HepG2 (cell line): ENCODE results near the gene PSRC1. TPM values are rescaled to one million over a fixed set of nuclear protein-coding genes. Genes with fewer than 3 reads are reported as not detected.
A peak's percentile ranks its signal among the peaks of the same experiment; 100 is the strongest.

Source experiments
- BRD4 ChIP-seq: sonication (generic); formaldehyde crosslinking; IDR thresholded peaks from 2 replicates; pipeline ENCODE4 v1.4.0; 2020; ENCODE audit warnings: missing genetic modification reagents
- ESRRA ChIP-seq: sonication (generic); formaldehyde crosslinking; IDR thresholded peaks from 2 replicates; pipeline ENCODE4 v1.5.1; 2020; ENCODE audit warnings: mild to moderate bottlenecking, low read depth, missing genetic modification reagents
- HDAC2 ChIP-seq: sonication (generic); formaldehyde crosslinking; IDR thresholded peaks from 2 replicates; pipeline ENCODE4 v1.4.0; 2020; ENCODE audit warnings: missing genetic modification reagents
- MBNL3 ChIP-seq: fragments of 250-450 bp; sonication (Bioruptor Pico); conservative IDR thresholded peaks from 2 replicates; pipeline ENCODE4 v1.8.0; 2022; ENCODE audit warnings: mild to moderate bottlenecking, inconsistent platforms
- MTF2 ChIP-seq: sonication (generic); formaldehyde crosslinking; IDR thresholded peaks from 2 replicates; pipeline ENCODE4 v1.5.0; 2020; ENCODE audit warnings: missing genetic modification reagents, borderline replicate concordance
- NFIC ChIP-seq: IDR thresholded peaks from 2 replicates; pipeline ENCODE4 v1.6.1; 2012; ENCODE audit warnings: mild to moderate bottlenecking, low read length, inconsistent platforms
- PCBP2 ChIP-seq: fragments of 200-400 bp; formaldehyde crosslinking; optimal IDR thresholded peaks from 2 replicates; pipeline ENCODE3; 2018; ENCODE audit warnings: low read length, low read depth; ENCODE audit not compliant: poor library complexity, severe bottlenecking
- RXRB ChIP-seq: IDR thresholded peaks from 2 replicates; pipeline ENCODE4 v1.6.1; 2016; ENCODE audit warnings: borderline replicate concordance, missing genetic modification reagents, missing compliant biosample characterization
- SRSF1 ChIP-seq: fragments of 200-400 bp; formaldehyde crosslinking; optimal IDR thresholded peaks from 2 replicates; pipeline ENCODE3; 2017; ENCODE audit warnings: mild to moderate bottlenecking, low read depth, low read length, moderate library complexity
- ZMYM2 ChIP-seq: sonication (generic); formaldehyde crosslinking; IDR thresholded peaks from 2 replicates; pipeline ENCODE4 v1.8.0; 2022; ENCODE audit warnings: mild to moderate bottlenecking, missing genetic modification reagents
- ZNF235 ChIP-seq: sonication (generic); formaldehyde crosslinking; IDR thresholded peaks from 2 replicates; pipeline ENCODE4 v1.8.1; 2023; ENCODE audit warnings: mild to moderate bottlenecking, missing genetic modification reagents, borderline replicate concordance
- ZNF317 ChIP-seq: sonication (generic); formaldehyde crosslinking; IDR thresholded peaks from 2 replicates; pipeline ENCODE4 v1.5.0; 2020; ENCODE audit warnings: mild to moderate bottlenecking, missing genetic modification reagents
- ZNF766 ChIP-seq: sonication (generic); formaldehyde crosslinking; IDR thresholded peaks from 2 replicates; pipeline ENCODE4 v1.5.0; 2020; ENCODE audit warnings: missing genetic modification reagents, borderline replicate concordance
- ZNF780A ChIP-seq: sonication (generic); formaldehyde crosslinking; IDR thresholded peaks from 2 replicates; pipeline ENCODE4 v1.8.0; 2022; ENCODE audit warnings: mild to moderate bottlenecking, missing genetic modification reagents, moderate library complexity
- ZNF841 ChIP-seq: sonication (generic); formaldehyde crosslinking; IDR thresholded peaks from 2 replicates; pipeline ENCODE4 v1.8.1; 2023; ENCODE audit warnings: missing genetic modification reagents, borderline replicate concordance
- polyA plus RNA-seq, 8 experiments: library from polyadenylated mRNA; depleted of rRNA in 3 of 8; stranded (reverse) in 7 of 8; unstranded in 1 of 8; fragments of >200 nt; fragmentation: Illumina TruSeq in 4 of 8; extraction: Trizol in 4 of 8; gene quantifications; 2 replicates each; pipeline versions ENCODE4 v1.2.1 to v1.2.3, GENCODE V29; 2011 to 2016; ENCODE audit warnings: low read depth in 4 of 8, missing spikeins in 1 of 8, mixed read lengths in 1 of 8; ENCODE audit not compliant: insufficient read depth in 1 of 8
- total RNA-seq, 5 experiments: library from RNA; depleted of rRNA; stranded (reverse); fragments of >200 nt; fragmentation: Illumina TruSeq; extraction: Trizol; gene quantifications; 2 replicates each; pipeline ENCODE4 v1.2.3, GENCODE V29; 2016; ENCODE audit warnings: low read depth in 1 of 5
- TF ChIP-seq, protein P1 (sequence below): sonication (generic); formaldehyde crosslinking; IDR thresholded peaks from 2 replicates; pipeline ENCODE4 v1.5.0; 2020; ENCODE audit warnings: mild to moderate bottlenecking, missing genetic modification reagents
- TF ChIP-seq, protein P2 (sequence below): conservative IDR thresholded peaks from 2 replicates; pipeline ENCODE4 v1.6.1; 2018; ENCODE audit warnings: missing genetic modification reagents
- TF ChIP-seq, protein P3 (sequence below): fragments of 450-650 bp; IDR thresholded peaks from 2 replicates; pipeline ENCODE4 v1.6.1; 2016
- TF ChIP-seq, protein P4 (sequence below): sonication (generic); formaldehyde crosslinking; IDR thresholded peaks from 2 replicates; pipeline ENCODE4 v1.8.0; 2022; ENCODE audit warnings: missing genetic modification reagents, mild to moderate bottlenecking, borderline replicate concordance
- TF ChIP-seq, protein P5 (sequence below): sonication (generic); formaldehyde crosslinking; IDR thresholded peaks from 2 replicates; pipeline ENCODE4 v1.9.0; 2021; ENCODE audit warnings: missing genetic modification reagents, borderline replicate concordance

The PSRC1 gene
- total and polyA plus RNA-seq, 2 of the 13 experiments (the other 11 are each of a cell fraction or from before 2014, with no cell fraction given) = 28.6 to 30.3 TPM

DNA sequence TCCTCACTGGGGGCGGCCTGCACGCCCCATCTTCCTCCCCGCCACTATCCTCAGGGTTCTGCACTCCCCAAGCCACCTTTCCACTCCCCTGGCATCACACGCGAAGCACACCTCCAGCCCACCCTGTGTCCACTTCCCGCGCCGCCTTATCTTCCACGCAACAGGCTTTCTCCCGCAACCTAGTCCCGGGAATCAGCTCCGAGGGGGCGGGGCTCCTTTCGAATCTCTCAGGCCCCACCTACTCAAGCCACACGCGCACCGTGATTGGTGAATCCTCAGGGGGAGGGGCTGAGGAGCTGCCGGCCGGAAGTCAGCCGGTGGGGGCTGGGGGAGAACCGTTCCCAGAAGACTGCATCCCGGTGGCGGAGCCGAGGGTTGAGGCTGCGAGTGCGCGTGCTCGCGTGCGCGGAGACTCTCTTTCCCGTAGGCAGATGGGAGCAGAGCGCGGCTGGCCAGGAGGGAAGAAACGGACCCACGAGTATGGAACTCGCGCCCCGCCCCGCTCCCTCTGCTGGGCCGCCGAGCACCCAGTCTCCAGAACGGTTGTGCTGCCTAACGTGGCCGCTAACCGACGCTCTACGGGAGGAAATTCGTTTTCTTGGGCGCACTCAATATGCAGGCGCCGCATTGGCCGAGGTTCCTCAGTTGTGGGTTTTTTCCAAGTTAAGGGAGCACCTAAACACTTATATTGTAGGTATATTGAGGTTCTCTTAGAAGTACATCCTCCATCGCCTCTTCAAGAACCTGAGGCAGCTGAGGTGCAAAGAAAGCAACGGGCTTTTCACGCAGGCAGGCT lies at the start of gene PSRC1 (continued):
- TF ChIP-seq ZNF235 = no peak
- TF ChIP-seq, protein P1, sequence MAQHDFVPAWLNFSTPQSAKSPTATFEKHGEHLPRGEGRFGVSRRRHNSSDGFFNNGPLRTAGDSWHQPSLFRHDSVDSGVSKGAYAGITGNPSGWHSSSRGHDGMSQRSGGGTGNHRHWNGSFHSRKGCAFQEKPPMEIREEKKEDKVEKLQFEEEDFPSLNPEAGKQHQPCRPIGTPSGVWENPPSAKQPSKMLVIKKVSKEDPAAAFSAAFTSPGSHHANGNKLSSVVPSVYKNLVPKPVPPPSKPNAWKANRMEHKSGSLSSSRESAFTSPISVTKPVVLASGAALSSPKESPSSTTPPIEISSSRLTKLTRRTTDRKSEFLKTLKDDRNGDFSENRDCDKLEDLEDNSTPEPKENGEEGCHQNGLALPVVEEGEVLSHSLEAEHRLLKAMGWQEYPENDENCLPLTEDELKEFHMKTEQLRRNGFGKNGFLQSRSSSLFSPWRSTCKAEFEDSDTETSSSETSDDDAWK (CRISPR knock-in tag) = no peak
- TF ChIP-seq PCBP2 = no peak
- no peak for TF ChIP-seq BRD4 (CRISPR knock-in tag)
- peak; percentile 82; the same call in 1 of the 2 replicates for TF ChIP-seq ZMYM2 (CRISPR knock-in tag)
- no peak for TF ChIP-seq NFIC
- no peak for TF ChIP-seq MBNL3 (CRISPR knock-in tag)
- TF ChIP-seq RXRB (CRISPR knock-in tag) = peak; percentile 69; the same call in 1 of the 2 replicates
- TF ChIP-seq SRSF1 = peak; percentile 93
- TF ChIP-seq, protein P2, sequence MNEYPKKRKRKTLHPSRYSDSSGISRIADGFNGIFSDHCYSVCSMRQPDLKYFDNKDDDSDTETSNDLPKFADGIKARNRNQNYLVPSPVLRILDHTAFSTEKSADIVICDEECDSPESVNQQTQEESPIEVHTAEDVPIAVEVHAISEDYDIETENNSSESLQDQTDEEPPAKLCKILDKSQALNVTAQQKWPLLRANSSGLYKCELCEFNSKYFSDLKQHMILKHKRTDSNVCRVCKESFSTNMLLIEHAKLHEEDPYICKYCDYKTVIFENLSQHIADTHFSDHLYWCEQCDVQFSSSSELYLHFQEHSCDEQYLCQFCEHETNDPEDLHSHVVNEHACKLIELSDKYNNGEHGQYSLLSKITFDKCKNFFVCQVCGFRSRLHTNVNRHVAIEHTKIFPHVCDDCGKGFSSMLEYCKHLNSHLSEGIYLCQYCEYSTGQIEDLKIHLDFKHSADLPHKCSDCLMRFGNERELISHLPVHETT (CRISPR knock-in tag) = peak; percentile 95
- TF ChIP-seq HDAC2 (CRISPR knock-in tag) = peak; percentile 53; the same call in 1 of the 2 replicates
- TF ChIP-seq, protein P3, sequence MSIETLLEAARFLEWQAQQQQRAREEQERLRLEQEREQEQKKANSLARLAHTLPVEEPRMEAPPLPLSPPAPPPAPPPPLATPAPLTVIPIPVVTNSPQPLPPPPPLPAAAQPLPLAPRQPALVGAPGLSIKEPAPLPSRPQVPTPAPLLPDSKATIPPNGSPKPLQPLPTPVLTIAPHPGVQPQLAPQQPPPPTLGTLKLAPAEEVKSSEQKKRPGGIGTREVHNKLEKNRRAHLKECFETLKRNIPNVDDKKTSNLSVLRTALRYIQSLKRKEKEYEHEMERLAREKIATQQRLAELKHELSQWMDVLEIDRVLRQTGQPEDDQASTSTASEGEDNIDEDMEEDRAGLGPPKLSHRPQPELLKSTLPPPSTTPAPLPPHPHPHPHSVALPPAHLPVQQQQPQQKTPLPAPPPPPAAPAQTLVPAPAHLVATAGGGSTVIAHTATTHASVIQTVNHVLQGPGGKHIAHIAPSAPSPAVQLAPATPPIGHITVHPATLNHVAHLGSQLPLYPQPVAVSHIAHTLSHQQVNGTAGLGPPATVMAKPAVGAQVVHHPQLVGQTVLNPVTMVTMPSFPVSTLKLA = peak; percentile 25; the same call in 1 of the 2 replicates
- peak; percentile 40; the same call in 1 of the 2 replicates for TF ChIP-seq ESRRA (CRISPR knock-in tag)
- TF ChIP-seq, protein P4, sequence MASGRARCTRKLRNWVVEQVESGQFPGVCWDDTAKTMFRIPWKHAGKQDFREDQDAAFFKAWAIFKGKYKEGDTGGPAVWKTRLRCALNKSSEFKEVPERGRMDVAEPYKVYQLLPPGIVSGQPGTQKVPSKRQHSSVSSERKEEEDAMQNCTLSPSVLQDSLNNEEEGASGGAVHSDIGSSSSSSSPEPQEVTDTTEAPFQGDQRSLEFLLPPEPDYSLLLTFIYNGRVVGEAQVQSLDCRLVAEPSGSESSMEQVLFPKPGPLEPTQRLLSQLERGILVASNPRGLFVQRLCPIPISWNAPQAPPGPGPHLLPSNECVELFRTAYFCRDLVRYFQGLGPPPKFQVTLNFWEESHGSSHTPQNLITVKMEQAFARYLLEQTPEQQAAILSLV = no peak; the same call in 1 of the 2 replicates
- TF ChIP-seq MTF2 = no peak
- TF ChIP-seq, protein P5, sequence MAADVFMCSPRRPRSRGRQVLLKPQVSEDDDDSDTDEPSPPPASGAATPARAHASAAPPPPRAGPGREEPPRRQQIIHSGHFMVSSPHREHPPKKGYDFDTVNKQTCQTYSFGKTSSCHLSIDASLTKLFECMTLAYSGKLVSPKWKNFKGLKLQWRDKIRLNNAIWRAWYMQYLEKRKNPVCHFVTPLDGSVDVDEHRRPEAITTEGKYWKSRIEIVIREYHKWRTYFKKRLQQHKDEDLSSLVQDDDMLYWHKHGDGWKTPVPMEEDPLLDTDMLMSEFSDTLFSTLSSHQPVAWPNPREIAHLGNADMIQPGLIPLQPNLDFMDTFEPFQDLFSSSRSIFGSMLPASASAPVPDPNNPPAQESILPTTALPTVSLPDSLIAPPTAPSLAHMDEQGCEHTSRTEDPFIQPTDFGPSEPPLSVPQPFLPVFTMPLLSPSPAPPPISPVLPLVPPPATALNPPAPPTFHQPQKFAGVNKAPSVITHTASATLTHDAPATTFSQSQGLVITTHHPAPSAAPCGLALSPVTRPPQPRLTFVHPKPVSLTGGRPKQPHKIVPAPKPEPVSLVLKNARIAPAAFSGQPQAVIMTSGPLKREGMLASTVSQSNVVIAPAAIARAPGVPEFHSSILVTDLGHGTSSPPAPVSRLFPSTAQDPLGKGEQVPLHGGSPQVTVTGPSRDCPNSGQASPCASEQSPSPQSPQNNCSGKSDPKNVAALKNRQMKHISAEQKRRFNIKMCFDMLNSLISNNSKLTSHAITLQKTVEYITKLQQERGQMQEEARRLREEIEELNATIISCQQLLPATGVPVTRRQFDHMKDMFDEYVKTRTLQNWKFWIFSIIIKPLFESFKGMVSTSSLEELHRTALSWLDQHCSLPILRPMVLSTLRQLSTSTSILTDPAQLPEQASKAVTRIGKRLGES (CRISPR knock-in tag) = no peak
- TF ChIP-seq ZNF780A (CRISPR knock-in tag) = peak; percentile 82; the same call in 1 of the 2 replicates
- no peak for TF ChIP-seq ZNF841 (CRISPR knock-in tag)
- peak; percentile 68; the same call in 1 of the 2 replicates for TF ChIP-seq ZNF317 (CRISPR knock-in tag)
- 0 out of 2 replicates have a peak, but pooled peaks have one; percentile 66 for TF ChIP-seq ZNF766 (CRISPR knock-in tag)
